ENCODE data around the gene SRR.

- no peak for TF ChIP-seq CTCF (IDR thresholded peaks at IDR 0.05; ENCODE audit: low read length)
- no peak for TF ChIP-seq EZH2phosphoT487 (IDR thresholded peaks at IDR 0.05; ENCODE audit: low read length)
These were observed at the start of gene SRR, which contains the start of gene SMG6 for GRCh38 chr17:2303204-2304188.

Data from MM.1S (cell line).